Mesodermal cell (in vitro differentiated cells): ENCODE results near the gene TMEM255B. TPM values are rescaled to one million over a fixed set of nuclear protein-coding genes. Genes with fewer than 3 reads are reported as not detected.
A peak's percentile ranks its signal among the peaks of the same experiment; 100 is the strongest.
"Not testable (repeated sequence)": the region's sequence is repeated elsewhere in the genome, so short reads cannot be mapped to it uniquely, and the experiment has no call there.

ENCODE experiments used
- H3K27ac ChIP-seq: 2 replicates; pipeline ENCODE4 v1.7.0; 2013; ENCODE audit warnings: mild to moderate bottlenecking, low read depth, low read length, moderate library complexity; ENCODE audit not compliant: severe bottlenecking
- H3K36me3 ChIP-seq: 2 replicates; pipeline ENCODE4 v1.7.1; 2013; ENCODE audit warnings: mild to moderate bottlenecking, low read length, moderate library complexity; ENCODE audit not compliant: control insufficient read depth, insufficient read depth
- H3K4me1 ChIP-seq: one replicate; pipeline ENCODE4 v1.7.1; 2013; ENCODE audit warnings: mild to moderate bottlenecking, low read length; ENCODE audit not compliant: insufficient read depth, control insufficient read depth, poor library complexity, severe bottlenecking
- H3K4me3 ChIP-seq: 2 replicates; pipeline ENCODE4 v1.7.0; 2013; ENCODE audit warnings: low read length, control low read depth, mild to moderate bottlenecking; ENCODE audit not compliant: insufficient read depth, poor library complexity, severe bottlenecking; ENCODE audit errors: extremely low read depth
- H3K9me3 ChIP-seq: 2 replicates; pipeline ENCODE4 v1.7.1; 2013; ENCODE audit warnings: mild to moderate bottlenecking, low read length, moderate library complexity; ENCODE audit not compliant: control insufficient read depth
- WGBS, 2 experiments: methylation state at CpG; one replicate each; pipeline ENCODE4 v1.1.5; 2013; ENCODE audit warnings: missing lambda C conversion rate in 2 of 2; ENCODE audit not compliant: insufficient coverage in 2 of 2; 5-methylcytosine and 5-hydroxymethylcytosine counted together
- polyA plus RNA-seq, 2 experiments: library from polyadenylated mRNA; stranded (reverse); fragments of 50-300 nt; gene quantifications; one replicate each; pipeline ENCODE4 v1.2.3, GENCODE V29; 2013

The TMEM255B gene
- 9.1 TPM for polyA plus RNA-seq (2013, experiment 1 of 2)
- 7.0 TPM for polyA plus RNA-seq (2013, experiment 2 of 2)

DNA sequence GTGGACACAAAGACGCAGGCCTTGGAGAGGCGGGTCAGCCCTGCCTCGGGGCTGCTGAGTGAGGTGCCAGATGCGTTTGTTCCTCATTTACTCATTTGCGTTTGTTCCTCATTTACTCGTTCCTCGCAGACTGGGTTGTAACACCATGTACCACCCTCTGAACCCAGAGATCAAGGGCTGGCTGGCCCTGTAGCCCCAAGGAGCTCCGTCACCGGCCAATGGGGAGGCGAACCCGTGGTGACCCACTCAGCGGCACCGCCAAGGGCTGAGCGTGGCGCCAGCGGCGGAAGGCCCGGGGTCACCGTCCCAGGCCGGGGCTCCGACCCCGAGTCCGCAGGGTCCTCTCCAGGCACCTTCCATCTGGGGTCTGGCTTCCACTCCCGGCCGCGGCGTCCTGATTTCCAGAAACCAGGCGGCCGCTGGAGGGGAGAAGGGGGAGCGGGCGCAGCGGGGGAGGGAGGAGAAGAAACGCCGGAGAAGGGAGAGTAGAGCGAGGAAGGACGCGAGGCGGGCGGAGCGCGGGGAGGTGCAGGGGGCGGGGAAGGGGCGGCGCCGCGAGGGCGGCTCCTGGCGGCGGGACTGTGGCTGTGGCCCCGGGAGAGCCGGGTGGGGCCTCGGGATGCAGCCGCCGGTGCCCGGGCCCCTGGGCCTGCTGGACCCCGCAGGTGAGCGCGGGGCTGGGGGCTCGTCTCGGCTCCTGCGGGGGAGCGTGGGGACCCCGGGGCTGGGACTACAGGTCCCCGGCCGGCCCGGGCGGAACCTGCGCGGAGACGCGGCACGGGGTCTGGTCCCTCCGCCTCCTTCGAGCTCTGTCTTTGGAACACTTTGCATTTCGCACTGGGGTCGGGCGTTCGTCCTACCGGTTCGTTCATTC is at the start of gene TMEM255B:
TMEM255B (plus strand) TSS at position 576 of the 874 bp plus-strand sequence; CDS start at position 620, 44 bp downstream.
- WGBS, 2 experiments = 2 to 4% methylated on average over 46 to 72 of the region's 80 CpGs
- Histone ChIP-seq H3K4me3 (peak within 1 kb of the TSS; percentile 51), H3K27ac (no peak within 1 kb of the TSS), H3K36me3 (no peaks in the 10 kb centered on the region), H3K4me1 (peaks cover 5% of the 10 kb centered on the region), H3K9me3 (no peaks in the 10 kb centered on the region)

- H3K4me3 ChIP-seq = no peak overlapping the region
- H3K36me3 ChIP-seq = no peaks in the 10 kb centered on the region
- H3K9me3 ChIP-seq = peaks cover 6% of the 10 kb centered on the region
- no peaks in the 10 kb centered on the region for H3K4me1 ChIP-seq
- H3K27ac ChIP-seq = no peak overlapping the region
- 86 to 92% methylated on average over 9 to 11 of the region's 11 CpGs for WGBS, 2 experiments
These were observed 36.1 kb upstream of the TMEM255B start for GRCh38 chr13:113722921-113723320.

- no peak overlapping the region for H3K4me3 ChIP-seq
- 76 to 83% methylated on average over 9 to 13 of the region's 13 CpGs for WGBS, 2 experiments
- no peaks in the 10 kb centered on the region for H3K4me1 ChIP-seq
- no peak overlapping the region for H3K27ac ChIP-seq
- H3K36me3 ChIP-seq = no peaks in the 10 kb centered on the region
- H3K9me3 ChIP-seq = peaks cover 6% of the 10 kb centered on the region
These were observed 35.5 kb upstream of the TMEM255B start for GRCh38 chr13:113723410-113724015.

GRCh38 chr13:113724016-113724758 is 34.8 kb upstream of the TMEM255B start:
- Histone ChIP-seq H3K4me1 (no peaks in the 10 kb centered on the region), H3K9me3 (peaks cover 6% of the 10 kb centered on the region), H3K36me3 (no peaks in the 10 kb centered on the region), H3K4me3 (peak overlapping the region; percentile 35), H3K27ac (no peak overlapping the region)
- 90 to 91% methylated on average over 25 to 28 of the region's 30 CpGs for WGBS, 2 experiments

- WGBS, 2 experiments = 10 to 12% methylated on average over 24 to 28 of the region's 36 CpGs
- Histone ChIP-seq H3K4me1 (no peaks in the 10 kb centered on the region), H3K4me3 (peak overlapping the region; percentile 35), H3K9me3 (peaks cover 6% of the 10 kb centered on the region), H3K36me3 (no peaks in the 10 kb centered on the region), H3K27ac (no peak overlapping the region)
These were observed 34.2 kb upstream of the TMEM255B start for GRCh38 chr13:113724780-113725315.

GRCh38 chr13:113725329-113726105 is 33.5 kb upstream of the TMEM255B start:
- no CpG with 5 or more reads among the region's 75 CpGs for WGBS, 2 experiments
- peak overlapping the region; percentile 35 for H3K4me3 ChIP-seq
- not testable (repeated sequence) for H3K4me1 ChIP-seq, H3K27ac ChIP-seq, H3K36me3 ChIP-seq, H3K9me3 ChIP-seq

DNA sequence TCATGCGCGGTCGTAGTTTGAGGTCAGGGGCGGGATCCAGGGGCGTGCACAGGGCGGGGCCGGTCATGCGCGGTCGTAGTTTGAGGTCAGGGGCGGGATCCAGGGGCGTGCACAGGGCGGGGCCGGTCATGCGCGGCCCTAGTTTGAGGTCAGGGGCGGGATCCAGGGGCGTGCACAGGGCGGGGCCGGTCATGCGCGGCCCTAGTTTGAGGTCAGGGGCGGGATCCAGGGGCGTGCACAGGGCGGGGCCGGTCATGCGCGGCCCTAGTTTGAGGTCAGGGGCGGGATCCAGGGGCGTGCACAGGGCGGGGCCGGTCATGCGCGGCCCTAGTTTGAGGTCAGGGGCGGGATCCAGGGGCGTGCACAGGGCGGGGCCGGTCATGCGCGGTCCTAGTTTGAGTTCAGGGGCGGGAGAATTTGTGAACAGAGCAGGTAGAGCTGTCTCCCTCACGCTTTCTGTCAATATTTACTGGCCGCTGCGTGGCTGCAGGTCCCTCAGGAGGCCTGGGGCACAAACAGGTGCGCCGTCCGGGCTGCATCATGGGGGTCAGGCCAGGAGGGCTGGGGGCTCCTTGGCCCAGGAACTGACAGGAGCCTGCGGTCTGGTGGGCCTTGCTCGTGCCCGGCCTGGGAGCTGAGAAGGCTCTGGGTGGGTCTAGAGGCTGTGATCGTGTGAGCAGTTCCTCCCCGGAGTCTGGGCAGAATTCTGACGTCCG is 32.8 kb upstream of the TMEM255B start:
- not testable (repeated sequence) for H3K9me3 ChIP-seq, H3K36me3 ChIP-seq, H3K27ac ChIP-seq, H3K4me1 ChIP-seq
- H3K4me3 ChIP-seq = peak overlapping the region; percentile 30
- 61 to 62% methylated on average over 18 of the region's 54 CpGs for WGBS, 2 experiments

DNA sequence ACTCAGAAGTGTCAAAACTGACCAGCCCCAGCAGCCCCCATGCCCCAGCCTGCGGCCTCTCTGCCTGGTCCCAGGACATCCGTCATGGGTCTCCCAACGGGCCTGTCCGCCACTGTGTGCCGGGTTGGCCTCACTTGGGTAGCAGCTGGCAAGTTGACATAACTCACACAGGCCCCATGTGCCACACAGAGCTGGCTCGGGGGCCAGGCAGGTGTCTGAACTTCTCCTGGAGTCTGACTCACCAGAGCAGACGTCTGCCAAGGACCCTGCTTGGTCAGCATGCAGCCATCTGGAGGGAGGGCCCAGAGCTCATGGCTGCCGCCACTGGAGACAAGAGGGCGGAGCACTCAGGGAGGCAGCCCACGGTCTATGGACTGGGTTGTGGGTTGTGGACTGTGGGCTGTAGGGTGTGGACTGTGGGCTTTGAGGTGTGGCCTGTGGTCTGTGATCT is 32.0 kb upstream of the TMEM255B start:
- H3K27ac ChIP-seq = no peak overlapping the region
- 90 to 92% methylated on average over 9 to 10 of the region's 10 CpGs for WGBS, 2 experiments

GRCh38 chr13:113728571-113729054 is 30.4 kb upstream of the TMEM255B start:
- Histone ChIP-seq H3K4me1 (no peaks in the 10 kb centered on the region), H3K36me3 (no peaks in the 10 kb centered on the region), H3K4me3 (no peak overlapping the region), H3K27ac (no peak overlapping the region), H3K9me3 (peaks cover 6% of the 10 kb centered on the region)
- WGBS, 2 experiments = 96 to 98% methylated on average over 15 to 16 of the region's 16 CpGs

More for the DNA sequence above, 32.0 kb upstream of the TMEM255B start:
- peaks cover 6% of the 10 kb centered on the region for H3K9me3 ChIP-seq
- H3K36me3 ChIP-seq = no peaks in the 10 kb centered on the region
- H3K4me1 ChIP-seq = no peaks in the 10 kb centered on the region
- no peak overlapping the region for H3K4me3 ChIP-seq
